ENCODE measurements around the gene ALDH3B1. TPM values are rescaled to one million over a fixed set of nuclear protein-coding genes. Genes with fewer than 3 reads are reported as not detected.

The ALDH3B1 gene
- polyA plus RNA-seq, 1 experiment = 24.0 TPM

DNA sequence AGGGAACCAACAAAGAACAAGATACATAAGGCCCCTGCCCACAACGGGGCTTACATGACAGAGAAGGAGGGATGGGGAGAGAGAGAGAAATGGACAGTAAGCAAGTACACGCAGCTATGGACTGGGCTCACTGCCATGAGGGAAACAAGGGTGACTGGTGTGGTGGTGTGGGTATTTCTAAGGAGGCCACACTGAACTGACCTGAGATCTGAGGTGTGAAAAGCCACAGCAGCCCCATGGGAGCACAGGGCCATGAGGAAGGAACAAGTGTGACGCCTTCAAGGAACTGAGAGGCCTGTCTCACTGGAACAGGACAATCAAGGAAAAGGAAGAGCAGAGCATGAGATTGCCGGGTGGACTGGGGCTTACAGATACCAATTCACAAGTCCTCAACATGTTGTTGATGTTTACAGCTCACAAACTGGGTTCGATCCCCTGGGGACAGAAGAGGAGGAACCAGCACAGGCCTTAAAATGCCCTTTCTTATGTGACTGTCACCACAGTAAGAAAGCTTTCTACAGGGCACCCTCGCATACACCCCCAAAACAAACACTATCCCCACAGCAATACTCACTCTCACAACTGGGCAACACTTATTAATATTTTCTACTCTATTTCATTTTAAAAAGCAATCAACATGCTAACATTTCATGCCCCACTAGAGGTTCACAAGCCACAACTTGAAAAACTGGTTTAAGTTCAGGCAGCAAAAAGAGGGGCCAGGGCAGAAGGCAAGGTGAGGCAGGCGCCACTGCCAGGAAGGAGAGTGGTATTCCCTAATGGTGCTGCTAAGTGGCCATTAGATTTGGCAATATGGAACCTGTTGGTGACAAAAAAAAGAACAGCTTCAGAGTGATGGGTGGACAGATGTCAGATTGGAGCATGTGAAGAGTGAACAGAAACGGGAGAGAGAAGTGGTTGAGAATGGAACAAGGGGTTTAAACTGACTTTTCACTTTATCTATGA lies 67.8 kb downstream of the ALDH3B1 start:
- no peak for DNase-seq (ENCODE audit: low read depth, low spot score)
- H3K27me3 ChIP-seq (ENCODE audit: control insufficient read depth, insufficient read depth, low read length) = no peaks in the 10 kb centered on the region
- TF ChIP-seq, protein P1, sequence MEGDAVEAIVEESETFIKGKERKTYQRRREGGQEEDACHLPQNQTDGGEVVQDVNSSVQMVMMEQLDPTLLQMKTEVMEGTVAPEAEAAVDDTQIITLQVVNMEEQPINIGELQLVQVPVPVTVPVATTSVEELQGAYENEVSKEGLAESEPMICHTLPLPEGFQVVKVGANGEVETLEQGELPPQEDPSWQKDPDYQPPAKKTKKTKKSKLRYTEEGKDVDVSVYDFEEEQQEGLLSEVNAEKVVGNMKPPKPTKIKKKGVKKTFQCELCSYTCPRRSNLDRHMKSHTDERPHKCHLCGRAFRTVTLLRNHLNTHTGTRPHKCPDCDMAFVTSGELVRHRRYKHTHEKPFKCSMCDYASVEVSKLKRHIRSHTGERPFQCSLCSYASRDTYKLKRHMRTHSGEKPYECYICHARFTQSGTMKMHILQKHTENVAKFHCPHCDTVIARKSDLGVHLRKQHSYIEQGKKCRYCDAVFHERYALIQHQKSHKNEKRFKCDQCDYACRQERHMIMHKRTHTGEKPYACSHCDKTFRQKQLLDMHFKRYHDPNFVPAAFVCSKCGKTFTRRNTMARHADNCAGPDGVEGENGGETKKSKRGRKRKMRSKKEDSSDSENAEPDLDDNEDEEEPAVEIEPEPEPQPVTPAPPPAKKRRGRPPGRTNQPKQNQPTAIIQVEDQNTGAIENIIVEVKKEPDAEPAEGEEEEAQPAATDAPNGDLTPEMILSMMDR (IDR thresholded peaks at IDR 0.05; ENCODE audit: low read depth, low read length) = no peak
- H3K27ac ChIP-seq (ENCODE audit: low read depth, low read length) = no peak overlapping the region
- H3K4me3 ChIP-seq (ENCODE audit: low read depth, low read length) = no peak overlapping the region
- POLR2A ChIA-PET = no interaction called here
- no peaks in the 10 kb centered on the region for H3K9me3 ChIP-seq (ENCODE audit: control insufficient read depth, insufficient read depth, low read length)
- CTCF ChIA-PET = no interaction called here

Small RNA genes within 50 kb of the gene (small RNA-seq; reads per million reads assigned to genes)
- gene MIR6753 (ENCODE audit: insufficient read length, low read depth) = not detected

Other genes with a start within 250 kb of the ALDH3B1 start
- 11.3 and 16.2 TPM in 2 replicates for gene UNC93B1, start 6.2 kb upstream of the ALDH3B1 start, polyA plus RNA-seq (2011; rRNA removed)
- gene NDUFS8, start 20.4 kb downstream of the ALDH3B1 start, polyA plus RNA-seq (2011; rRNA removed) = 42.5 and 65.3 TPM in 2 replicates
- 26.5 and 39.0 TPM in 2 replicates for gene TCIRG1, start 28.7 kb downstream of the ALDH3B1 start, polyA plus RNA-seq (2011; rRNA removed)
- 11.3 and 12.5 TPM in 2 replicates for gene CHKA, start 111.1 kb downstream of the ALDH3B1 start, polyA plus RNA-seq (2011; rRNA removed)
- gene KMT5B, start 203.0 kb downstream of the ALDH3B1 start, polyA plus RNA-seq (2011; rRNA removed) = 14.7 and 17.2 TPM in 2 replicates